ENCODE measurements around the gene TRIM31. TPM values are rescaled to one million over a fixed set of nuclear protein-coding genes. Genes with fewer than 3 reads are reported as not detected.

The TRIM31 gene
- total RNA-seq, 1 experiment from 2014 or later, result not detected

DNA sequence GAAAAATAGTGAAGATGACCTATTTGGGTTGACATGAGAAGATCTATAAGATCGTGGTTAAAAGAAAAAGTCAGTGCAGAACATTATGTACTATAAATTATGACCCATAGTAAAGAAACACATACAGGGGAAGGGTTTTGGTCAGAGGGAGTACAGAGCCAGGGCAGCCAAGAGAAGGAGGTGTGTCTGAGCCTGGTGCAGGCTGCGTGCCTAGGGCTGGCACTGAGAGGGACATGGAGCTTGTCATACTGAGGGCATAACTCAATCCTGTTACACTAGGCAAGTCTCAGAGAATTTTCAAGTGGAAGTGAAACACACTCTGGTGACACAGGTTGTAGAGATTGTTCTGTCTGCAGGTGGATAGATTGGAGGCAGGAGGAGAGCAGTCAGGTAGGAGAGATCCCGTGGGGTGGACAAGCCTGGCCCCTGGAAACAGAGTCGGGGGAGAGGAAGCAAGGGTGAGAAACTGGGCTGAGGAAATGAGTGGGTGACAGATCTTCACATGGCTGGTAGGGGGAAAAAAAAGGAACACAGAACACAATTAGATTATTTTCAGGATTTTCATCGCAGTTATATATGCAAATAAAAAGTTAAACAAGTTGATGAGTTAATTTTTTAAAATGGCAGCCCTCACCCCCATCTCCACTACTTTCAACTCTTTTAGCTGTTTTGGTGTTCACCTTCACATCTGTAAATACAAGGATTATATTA, 18.8 kb downstream of the TRIM31 start:
- Histone ChIP-seq H3K79me2 (ENCODE audit: insufficient read depth, low read length) (no peaks in the 10 kb centered on the region), H4K8ac (replicated peaks; ENCODE audit: insufficient read length, low read depth, low read length) (no peak overlapping the region), H2BK15ac (ENCODE audit: low read depth, low read length) (no peak overlapping the region), H3K9ac (ENCODE audit: extremely low read depth, insufficient read length, low read length) (no peak overlapping the region), H2BK120ac (ENCODE audit: low read depth, low read length, poor library complexity, severe bottlenecking) (no peak overlapping the region), H3K27ac (ENCODE audit: insufficient read length, low read depth, low read length) (no peak overlapping the region), H3K14ac (ENCODE audit: insufficient read depth, low read length) (no peak overlapping the region), H2BK5ac (ENCODE audit: insufficient read length, low read length) (no peak overlapping the region), H3K23me2 (ENCODE audit: insufficient read length, low read depth, low read length, poor library complexity, severe bottlenecking) (no peaks in the 10 kb centered on the region), H2BK12ac (ENCODE audit: insufficient read length, low read depth, low read length) (no peak overlapping the region), H4K91ac (ENCODE audit: insufficient read length, low read depth, low read length) (no peak overlapping the region), H2BK20ac (ENCODE audit: low read depth, low read length, poor library complexity, severe bottlenecking) (no peak overlapping the region), H3K9me3 (ENCODE audit: control insufficient read depth, low read depth, low read length) (no peaks in the 10 kb centered on the region), H3K4me1 (ENCODE audit: insufficient read depth, low read length) (no peaks in the 10 kb centered on the region; the same call in 1 of the 2 replicates), H3K4ac (ENCODE audit: low read depth, low read length) (no peak overlapping the region), H2AFZ (ENCODE audit: low read length) (no peak overlapping the region), H3K79me1 (ENCODE audit: insufficient read depth, low read depth, low read length, poor library complexity, severe bottlenecking) (no peaks in the 10 kb centered on the region), H2AK5ac (ENCODE audit: insufficient read length, low read length) (no peak overlapping the region), H3K4me2 (ENCODE audit: insufficient read depth, insufficient read length, low read length) (no peak overlapping the region), H4K20me1 (ENCODE audit: control insufficient read depth, insufficient read depth, insufficient read length) (no peaks in the 10 kb centered on the region), H4K5ac (ENCODE audit: insufficient read length, low read depth, low read length) (no peak overlapping the region), H3K18ac (ENCODE audit: insufficient read length, low read depth, low read length) (no peak overlapping the region), H3T11ph (ENCODE audit: low read length) (no peak overlapping the region), H3K23ac (ENCODE audit: insufficient read length, low read depth, low read length) (no peak overlapping the region), H3K56ac (ENCODE audit: insufficient read length, low read depth, low read length) (no peak overlapping the region), H3K27me3 (ENCODE audit: insufficient read depth, low read length) (peaks cover 6% of the 10 kb centered on the region; the same call in 1 of the 2 replicates)
- Mint-ChIP-seq H3K9me3 (no peaks in the 10 kb centered on the region; a peak in 2 of 5 replicates), H3K27me3 (ENCODE audit: low read depth) (peaks cover 89% of the 10 kb centered on the region), H3K27ac (no peak overlapping the region), H3K4me3 (no peak overlapping the region), H3K36me3 (ENCODE audit: insufficient read depth in 1 of 3, low read depth in 3 of 3) (no peaks in the 10 kb centered on the region), H3K4me1 (peaks cover 9 to 12% of the 10 kb centered on the region in 2 experiments)
- TF ChIP-seq, protein P1, sequence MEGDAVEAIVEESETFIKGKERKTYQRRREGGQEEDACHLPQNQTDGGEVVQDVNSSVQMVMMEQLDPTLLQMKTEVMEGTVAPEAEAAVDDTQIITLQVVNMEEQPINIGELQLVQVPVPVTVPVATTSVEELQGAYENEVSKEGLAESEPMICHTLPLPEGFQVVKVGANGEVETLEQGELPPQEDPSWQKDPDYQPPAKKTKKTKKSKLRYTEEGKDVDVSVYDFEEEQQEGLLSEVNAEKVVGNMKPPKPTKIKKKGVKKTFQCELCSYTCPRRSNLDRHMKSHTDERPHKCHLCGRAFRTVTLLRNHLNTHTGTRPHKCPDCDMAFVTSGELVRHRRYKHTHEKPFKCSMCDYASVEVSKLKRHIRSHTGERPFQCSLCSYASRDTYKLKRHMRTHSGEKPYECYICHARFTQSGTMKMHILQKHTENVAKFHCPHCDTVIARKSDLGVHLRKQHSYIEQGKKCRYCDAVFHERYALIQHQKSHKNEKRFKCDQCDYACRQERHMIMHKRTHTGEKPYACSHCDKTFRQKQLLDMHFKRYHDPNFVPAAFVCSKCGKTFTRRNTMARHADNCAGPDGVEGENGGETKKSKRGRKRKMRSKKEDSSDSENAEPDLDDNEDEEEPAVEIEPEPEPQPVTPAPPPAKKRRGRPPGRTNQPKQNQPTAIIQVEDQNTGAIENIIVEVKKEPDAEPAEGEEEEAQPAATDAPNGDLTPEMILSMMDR (conservative IDR thresholded peaks at IDR 0.05), result no peak
- WGBS (ENCODE audit: extremely low coverage, insufficient read length, low lambda C conversion rate), result no CpG with 5 or more reads among the region's 5 CpGs
- no peak for DNase-seq
